Heart right ventricle (tissue), 16 donors: ENCODE measurements around the gene BACE1. TPM values are rescaled to one million over a fixed set of nuclear protein-coding genes. Genes with fewer than 3 reads are reported as not detected.

ENCODE experiments used
- ATAC-seq, 8 donors: fragments of 200-7000 bp; cut with Tn5 transposase; one replicate each; pipeline ENCODE4 v1.9.1; 2020; ENCODE audit warnings: mild to moderate bottlenecking in 8 of 8, moderate library complexity in 8 of 8, moderate number of reproducible peaks in 1 of 8
- DNase-seq, 2 donors: peaks; one replicate each; pipeline ENCODE4 v3.0.0-alpha.2; 2020
- H3K27ac ChIP-seq, 10 donors: fragments of 200-600 bp; sonication (generic) in 2 of 10; one replicate each; pipeline versions ENCODE4 v1.5.0 to v1.8.0; 2020 to 2022; ENCODE audit warnings: mild to moderate bottlenecking in 3 of 10
- H3K27me3 ChIP-seq, 7 donors: fragments of 200-600 bp; one replicate each; pipeline ENCODE4 v1.8.0; 2021 to 2022; ENCODE audit warnings: mild to moderate bottlenecking in 2 of 7
- H3K36me3 ChIP-seq, 9 donors: fragments of 200-600 bp; sonication (generic) in 1 of 9; one replicate each; pipeline versions ENCODE4 v1.5.0 to v1.8.0; 2020 to 2022; ENCODE audit warnings: mild to moderate bottlenecking in 2 of 9
- H3K4me1 ChIP-seq, 9 donors: fragments of 200-600 bp; sonication (generic) in 1 of 9; one replicate each; pipeline versions ENCODE4 v1.5.0 to v1.8.0; 2020 to 2022; ENCODE audit warnings: mild to moderate bottlenecking in 4 of 9
- H3K4me3 ChIP-seq, 10 donors: fragments of 200-600 bp; sonication (generic) in 2 of 10; one replicate each; pipeline versions ENCODE4 v1.5.0 to v1.8.0; 2020 to 2022; ENCODE audit warnings: mild to moderate bottlenecking in 7 of 10, moderate library complexity in 2 of 10
- H3K9me3 ChIP-seq, 11 donors: fragments of 200-600 bp in 10 of 11; sonication (generic) in 2 of 11; one replicate each; pipeline versions ENCODE4 v1.5.0 to v1.8.0; 2013 to 2022; ENCODE audit warnings: mild to moderate bottlenecking in 2 of 11, control low read depth in 1 of 11, moderate library complexity in 1 of 11
- WGBS, 2 donors: extraction: QIAGEN DNeasy Blood & Tissue Kit; methylation state at CpG; one replicate each; pipeline ENCODE4 v1.1.7; 2013; ENCODE audit warnings: inconsistent platforms in 1 of 2; 5-methylcytosine and 5-hydroxymethylcytosine counted together
- intact Hi-C, 10 donors: fragments of 100-400 bp; cut with DNase I; formaldehyde crosslinking; loops; one replicate each; pipeline versions ENCODE4 v1.11.1 to v1.14.2; 2022
- polyA plus RNA-seq, 2 donors: library from polyadenylated mRNA; stranded (reverse); fragments of 200-250 nt; gene quantifications; one replicate each; pipeline ENCODE4 v1.2.3, GENCODE V29; 2013
- total RNA-seq, 10 donors: library from RNA; stranded (reverse); fragmentation: NEBNext Ultra II Directional in 3 of 10; extraction: Animal tissue kit (Norgen Biotek cat#: 25700) in 3 of 10; gene quantifications; one replicate each; pipeline versions ENCODE4 v1.2.1 to v1.2.4, GENCODE V29; 2021 to 2023
- TF ChIP-seq, protein P1 (sequence below), 9 donors: fragments of 200-600 bp; sonication (generic) in 2 of 9; IDR thresholded peaks; one replicate each; pipeline versions ENCODE4 v1.5.0 to v1.8.0; 2021 to 2022; ENCODE audit warnings: antibody characterized with exemption in 9 of 9, mild to moderate bottlenecking in 5 of 9, moderate library complexity in 1 of 9
- donor health status: Arrhythmogenic right ventricular cardiomyopathy.
- donor health status: ischemic (EF 13 %, LVEDD 7.1; RV severe dilation, severe dysfunction).
- donor health status: healthy with polysubstance abuse.
- donor health status: DM: no; HTN: yes; CAD: no.
- donor health status: DM: no; HTN: no; CAD: no.
- donor health status: ischemic (EF 25% LVEDD 6.9; RV normal size, moderate dysfunction).
- donor health status: ischemic (EF 25% LVEDD 5.7; RV mildly dilated, moderate dysfunction).
- donor health status: healthy.
- donor health status: DM: yes; HTN: yes; CAD: no.
- donor health status: Ischemic cardiomyopathy.
- donor health status: ischemic (EF 35%, LVEDD 5.7; RV mildly dilated, moderate dysfunction).
- donor health status: nonischemic (EF 11% LVEDD 7.7; RV severe dilation, severe dysfunction).
- donor health status: DM: yes; HTN: yes; CAD: no.
- donor health status: PGD.
- donor health status: ischemic (EF 29% LVEDD 5.4; RV normal size, mild dysfunction).
- donor health status: nonischemic (EF 23%, LVEDD 6.1; RV moderate dilation, normal function).

The BACE1 gene
- total and polyA plus RNA-seq, 12 donors = 4.6 to 18.7 (median 14.6) TPM

DNA sequence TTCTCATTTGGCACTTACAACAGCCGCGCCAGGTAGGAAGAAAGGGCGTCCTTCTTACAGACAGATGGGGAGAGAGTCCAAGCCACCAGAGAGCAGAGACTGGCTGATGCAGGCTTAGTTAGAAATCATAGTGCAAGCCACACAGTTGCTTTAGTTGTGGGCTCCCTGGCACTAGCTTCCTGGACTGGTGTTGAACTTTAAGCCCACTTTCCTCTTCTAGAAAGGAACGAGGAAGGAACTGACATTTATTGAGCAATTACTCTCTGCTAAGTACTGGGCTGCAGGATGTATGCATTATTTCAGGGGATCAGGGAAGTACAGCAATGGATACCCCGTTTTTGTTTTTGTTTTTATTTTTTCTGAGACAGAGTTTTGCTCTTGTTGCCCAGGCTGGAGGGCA lies 3.0 kb downstream of the BACE1 start:
- Histone ChIP-seq H3K4me3 (no peak overlapping the region), H3K9me3 (no peaks in the 10 kb centered on the region), H3K27ac (no peak overlapping the region), H3K4me1 (peaks cover 11 to 37% (median 22%) of the 10 kb centered on the region in 9 donors), H3K27me3 (peaks cover 0 to 8% (median 0%) of the 10 kb centered on the region in 7 donors), H3K36me3 (peaks cover 0 to 6% (median 0%) of the 10 kb centered on the region in 9 donors)
- ATAC-seq (no peak), DNase-seq (no peak)
- TF ChIP-seq, protein P1, sequence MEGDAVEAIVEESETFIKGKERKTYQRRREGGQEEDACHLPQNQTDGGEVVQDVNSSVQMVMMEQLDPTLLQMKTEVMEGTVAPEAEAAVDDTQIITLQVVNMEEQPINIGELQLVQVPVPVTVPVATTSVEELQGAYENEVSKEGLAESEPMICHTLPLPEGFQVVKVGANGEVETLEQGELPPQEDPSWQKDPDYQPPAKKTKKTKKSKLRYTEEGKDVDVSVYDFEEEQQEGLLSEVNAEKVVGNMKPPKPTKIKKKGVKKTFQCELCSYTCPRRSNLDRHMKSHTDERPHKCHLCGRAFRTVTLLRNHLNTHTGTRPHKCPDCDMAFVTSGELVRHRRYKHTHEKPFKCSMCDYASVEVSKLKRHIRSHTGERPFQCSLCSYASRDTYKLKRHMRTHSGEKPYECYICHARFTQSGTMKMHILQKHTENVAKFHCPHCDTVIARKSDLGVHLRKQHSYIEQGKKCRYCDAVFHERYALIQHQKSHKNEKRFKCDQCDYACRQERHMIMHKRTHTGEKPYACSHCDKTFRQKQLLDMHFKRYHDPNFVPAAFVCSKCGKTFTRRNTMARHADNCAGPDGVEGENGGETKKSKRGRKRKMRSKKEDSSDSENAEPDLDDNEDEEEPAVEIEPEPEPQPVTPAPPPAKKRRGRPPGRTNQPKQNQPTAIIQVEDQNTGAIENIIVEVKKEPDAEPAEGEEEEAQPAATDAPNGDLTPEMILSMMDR (IDR thresholded peaks at IDR 0.05) = no peak
- intact Hi-C loops = loop anchor here in 1 of 10 donors (10.0 kb wide), 1 partner anchor 78 kb away; the partner anchor contains the start of genes PCSK7 and RNF214
- WGBS, 2 donors = 82 to 89% methylated on average over 5 of the region's 5 CpGs

DNA sequence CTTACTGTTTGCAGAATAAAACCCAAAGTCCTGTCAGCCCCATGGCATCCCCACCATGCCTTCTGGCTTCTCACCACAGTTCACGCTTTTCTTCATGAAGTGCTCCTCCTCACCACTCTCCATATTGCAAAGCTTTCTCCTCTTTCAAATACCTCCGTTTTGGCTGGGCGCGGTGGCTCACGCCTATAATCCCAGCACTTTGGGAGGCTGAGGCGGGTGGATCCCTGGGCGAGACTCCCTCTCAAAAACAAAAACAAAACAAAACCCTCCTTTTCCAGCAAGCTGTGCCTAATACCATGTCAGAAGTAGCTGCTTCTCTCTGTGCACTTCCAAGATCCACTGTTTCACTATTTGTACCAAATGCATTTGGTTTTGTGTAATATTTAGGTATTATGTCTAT lies 6.7 kb downstream of the BACE1 start:
- intact Hi-C loops = no loop called here
- H3K36me3 ChIP-seq = peaks cover 0 to 11% (median 0%) of the 10 kb centered on the region in 9 donors
- peaks cover 0 to 15% (median 2%) of the 10 kb centered on the region in 9 donors for H3K4me1 ChIP-seq
- H3K27me3 ChIP-seq = no peaks in the 10 kb centered on the region
- DNase-seq = no peak
- 89 to 93% methylated on average over 7 of the region's 7 CpGs for WGBS, 2 donors
- H3K9me3 ChIP-seq = no peaks in the 10 kb centered on the region
- no peak for ATAC-seq
- no peak overlapping the region for H3K4me3 ChIP-seq
- TF ChIP-seq, protein P1 (IDR thresholded peaks at IDR 0.05) = no peak
- no peak overlapping the region for H3K27ac ChIP-seq

DNA sequence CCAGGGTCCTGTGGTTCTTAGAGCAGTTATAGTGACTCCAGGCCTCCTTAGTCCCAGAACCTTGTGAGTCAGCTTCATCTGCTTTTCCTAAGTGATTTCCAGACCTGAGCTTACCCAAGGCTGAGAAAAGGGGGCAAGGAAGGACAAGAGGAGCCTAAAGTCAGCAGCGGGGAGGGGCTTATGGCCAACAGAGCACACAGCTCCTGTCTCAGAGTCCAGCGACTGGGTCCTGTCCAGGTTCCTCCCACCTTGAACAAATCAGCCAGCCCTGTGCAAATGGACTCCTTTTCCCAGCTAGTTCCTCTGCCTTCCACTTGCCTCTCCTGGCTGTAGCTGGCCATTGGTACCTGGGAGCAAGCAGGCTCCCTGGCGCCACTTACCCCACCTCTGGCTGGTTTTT lies 10.9 kb downstream of the BACE1 start:
- ATAC-seq (no peak), DNase-seq (no peak)
- intact Hi-C loops = no loop called here
- WGBS, 2 donors = 95 to 96% methylated on average over 3 of the region's 3 CpGs
- H3K4me3 ChIP-seq = no peak overlapping the region
- H3K4me1 ChIP-seq = peaks cover 0 to 14% (median 8%) of the 10 kb centered on the region in 9 donors
- H3K36me3 ChIP-seq = peaks cover 0 to 7% (median 0%) of the 10 kb centered on the region in 9 donors
- H3K9me3 ChIP-seq = no peaks in the 10 kb centered on the region
- TF ChIP-seq, protein P1 (IDR thresholded peaks at IDR 0.05) = no peak
- H3K27me3 ChIP-seq = no peaks in the 10 kb centered on the region
- H3K27ac ChIP-seq = no peak overlapping the region

DNA sequence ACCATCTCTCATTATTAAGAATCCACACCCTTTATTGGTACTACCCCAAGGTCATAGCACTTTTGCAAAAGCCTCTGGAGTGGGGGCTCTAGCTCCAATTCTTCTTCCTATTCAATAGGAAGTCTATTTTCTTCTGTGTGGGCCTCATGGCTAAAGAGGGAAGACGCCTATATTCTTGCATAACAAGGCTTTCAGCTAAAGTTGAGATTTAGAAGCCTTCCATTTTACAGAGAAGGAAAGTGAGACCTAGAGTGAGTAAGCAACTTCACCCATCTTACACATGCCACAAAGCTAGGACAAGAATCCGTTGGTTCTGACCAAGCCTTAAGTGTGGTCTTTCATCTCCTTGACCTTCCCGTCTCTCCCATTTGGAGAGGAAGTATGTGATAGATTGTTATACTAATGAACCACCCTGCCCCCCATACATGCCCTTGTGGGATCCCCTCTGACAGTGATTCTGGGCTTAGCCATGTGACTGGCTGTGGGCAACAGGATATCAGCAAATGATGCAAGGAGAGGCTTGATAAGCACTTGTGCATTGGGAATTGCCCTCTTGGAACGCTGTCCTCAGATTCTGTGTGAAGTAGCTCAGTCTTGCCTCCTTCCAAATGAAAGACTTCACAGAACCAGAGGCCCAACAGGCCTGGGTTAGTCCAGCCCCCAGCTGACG lies 12.3 kb downstream of the BACE1 start:
- intact Hi-C loops = no loop called here
- TF ChIP-seq, protein P1 (IDR thresholded peaks at IDR 0.05) = no peak

More for the DNA sequence above, 12.3 kb downstream of the BACE1 start:
- no peak for ATAC-seq
- Histone ChIP-seq H3K9me3 (no peaks in the 10 kb centered on the region), H3K27me3 (no peaks in the 10 kb centered on the region), H3K27ac (no peak overlapping the region), H3K36me3 (peaks cover 0 to 7% (median 0%) of the 10 kb centered on the region in 9 donors), H3K4me1 (peaks cover 3 to 24% (median 15%) of the 10 kb centered on the region in 9 donors), H3K4me3 (no peak overlapping the region)
- WGBS, 2 donors = 70 to 74% methylated on average over 5 of the region's 5 CpGs
- no peak for DNase-seq
